HCT116 (cell line): ENCODE results near the gene PLK5. TPM values are rescaled to one million over a fixed set of nuclear protein-coding genes. Genes with fewer than 3 reads are reported as not detected.

Source experiments
- ATAC-seq: fragments of 200-7000 bp; cut with Tn5 transposase; 2 replicates; pipeline ENCODE4 v1.9.1; 2020; ENCODE audit warnings: mild to moderate bottlenecking, moderate library complexity
- BruUV-seq: library from RNA; stranded (reverse); fragments of 400-500 nt; replicated peaks from 2 replicates; lab custom pipeline; 2021; lab: Mats Ljungman, UMichigan
- CTCF ChIA-PET: fragments of 300-600 bp; sonication (Branson Sonifier 250); formaldehyde crosslinking; loops from one replicate; lab custom pipeline; 2021; ENCODE audit warnings: antibody characterized with exemption; lab: Charles Lee
- POLR2A ChIA-PET: fragments of 300-600, 350-600 bp; sonication (Branson Sonifier 250); formaldehyde crosslinking; loops from one replicate; lab custom pipeline; 2021; ENCODE audit warnings: antibody characterized with exemption; lab: Charles Lee
- RAD21 ChIA-PET, 2 experiments: fragments of 300-600 bp; sonication (Branson Sonifier 250); formaldehyde crosslinking; loops; one replicate each; lab custom pipeline; 2023; ENCODE audit warnings: low total read pairs in 2 of 2; ENCODE audit not compliant: uncharacterized antibody in 2 of 2, unreplicated experiment in 2 of 2, low non-redundant PET in 1 of 2; lab: Charles Lee
- DNase-seq: peaks from one replicate; pipeline ENCODE4 v3.0.0-alpha.2; 2010; ENCODE audit warnings: low read depth, low spot score
- H2AFZ ChIP-seq: fragments of 200-600 bp; shearing (Covaris generic), sonication (generic); 2 replicates; pipeline ENCODE4 v1.6.1; 2017; ENCODE audit warnings: low read depth, mixed run types, mixed read lengths, antibody characterized with exemption, low read length; ENCODE audit not compliant: poor library complexity, severe bottlenecking
- H3K27ac ChIP-seq: 2 replicates; pipeline ENCODE4 v1.5.1; 2012; ENCODE audit warnings: low read depth, low read length
- H3K27me3 ChIP-seq: fragments of 200-600 bp; sonication (generic); 2 replicates; pipeline ENCODE4 v1.6.1; 2016; ENCODE audit warnings: mixed run types, low read length, mixed read lengths; ENCODE audit not compliant: insufficient read depth
- H3K36me3 ChIP-seq, 2 experiments: fragments of 200-500 bp in 1 of 2; fragments of 200-600 bp in 1 of 2; sonication (Bioruptor generic) in 1 of 2; sonication (generic) in 1 of 2; 2 replicates each; pipeline versions ENCODE4 v1.5.1 to v1.6.1; 2014 to 2016; ENCODE audit warnings: low read length in 2 of 2, inconsistent platforms in 1 of 2, mixed read lengths in 1 of 2, mixed run types in 1 of 2; ENCODE audit not compliant: insufficient read depth in 2 of 2, control insufficient read depth in 1 of 2
- H3K4me1 ChIP-seq, 2 experiments: fragments of 200-600 bp in 1 of 2; sonication (generic) in 1 of 2; 2 replicates each; pipeline versions ENCODE4 v1.5.1 to v1.6.1; 2012 to 2017; ENCODE audit warnings: low read length in 2 of 2, inconsistent platforms in 1 of 2, mild to moderate bottlenecking in 1 of 2, mixed read lengths in 1 of 2, mixed run types in 1 of 2, moderate library complexity in 1 of 2; ENCODE audit not compliant: insufficient read depth in 2 of 2, control insufficient read depth in 1 of 2
- H3K4me2 ChIP-seq: fragments of 200-600 bp; sonication (generic); 2 replicates; pipeline ENCODE4 v1.6.1; 2017; ENCODE audit warnings: mixed run types, low read length, mixed read lengths
- H3K4me3 ChIP-seq, 2 experiments: fragments of 200-600 bp in 1 of 2; sonication (generic) in 1 of 2; replicated peaks in 1 of 2; 2 replicates each; pipeline ENCODE4 v1.5.1; 2011 to 2016; ENCODE audit warnings: low read length in 2 of 2, control low read depth in 1 of 2, low read depth in 1 of 2, mild to moderate bottlenecking in 1 of 2, mixed read lengths in 1 of 2, mixed run types in 1 of 2
- H3K79me2 ChIP-seq: fragments of 200-600 bp; sonication (generic); 2 replicates; pipeline ENCODE4 v1.6.1; 2017; ENCODE audit warnings: mild to moderate bottlenecking, mixed run types, low read length, moderate library complexity, mixed read lengths; ENCODE audit not compliant: insufficient read depth
- H3K9ac ChIP-seq: fragments of 200-600 bp; sonication (generic); 2 replicates; pipeline ENCODE4 v1.6.1; 2016; ENCODE audit warnings: low read length, mixed read lengths
- H3K9me2 ChIP-seq: fragments of 200-600 bp; sonication (generic), shearing (Covaris generic); 2 replicates; pipeline ENCODE4 v1.6.1; 2017; ENCODE audit warnings: mixed run types, mild to moderate bottlenecking, moderate library complexity; ENCODE audit not compliant: insufficient read depth
- H3K9me3 ChIP-seq, 2 experiments: fragments of 200-500 bp in 1 of 2; fragments of 200-600 bp in 1 of 2; sonication (Bioruptor generic) in 1 of 2; sonication (generic) in 1 of 2; 2 replicates each; pipeline ENCODE4 v1.6.1; 2014 to 2017; ENCODE audit warnings: low read length in 2 of 2, mixed read lengths in 2 of 2, inconsistent platforms in 1 of 2, low read depth in 1 of 2, mild to moderate bottlenecking in 1 of 2, mixed run types in 1 of 2, moderate library complexity in 1 of 2; ENCODE audit not compliant: control insufficient read depth in 1 of 2, insufficient read depth in 1 of 2
- H4K20me1 ChIP-seq: fragments of 200-600 bp; sonication (generic), shearing (Covaris generic); 2 replicates; pipeline ENCODE4 v1.6.1; 2017; ENCODE audit warnings: mixed run types, mild to moderate bottlenecking, moderate library complexity; ENCODE audit not compliant: insufficient read depth
- ATF3 ChIP-seq: IDR thresholded peaks from 2 replicates; pipeline ENCODE4 v1.6.1; 2012
- CTCF ChIP-seq, 3 experiments: fragments of 200-600 bp in 1 of 3; sonication (generic) in 1 of 3; IDR thresholded peaks in 2 of 3; conservative IDR thresholded peaks in 1 of 3; 2 replicates each; pipeline ENCODE4 v1.5.1; 2012 to 2017; ENCODE audit warnings: low read depth in 2 of 3, low read length in 2 of 3, antibody characterized with exemption in 1 of 3, borderline replicate concordance in 1 of 3, control low read depth in 1 of 3, mild to moderate bottlenecking in 1 of 3, mixed read lengths in 1 of 3, mixed run types in 1 of 3, moderate library complexity in 1 of 3; ENCODE audit not compliant: insufficient read depth in 1 of 3
- EGR1 ChIP-seq: IDR thresholded peaks from 2 replicates; pipeline ENCODE4 v1.6.1; 2012; ENCODE audit warnings: low read depth
- ELF1 ChIP-seq: IDR thresholded peaks from 2 replicates; pipeline ENCODE4 v1.6.1; 2012; ENCODE audit warnings: low read depth, borderline replicate concordance
- MAX ChIP-seq: IDR thresholded peaks from 2 replicates; pipeline ENCODE4 v1.6.1; 2012
- POLR2A ChIP-seq: IDR thresholded peaks from 2 replicates; pipeline ENCODE4 v1.7.0; 2011; ENCODE audit warnings: borderline replicate concordance; ENCODE audit not compliant: insufficient read depth, insufficient read length; ENCODE audit errors: extremely low read depth
- RAD21 ChIP-seq: IDR thresholded peaks from 2 replicates; pipeline ENCODE4 v1.6.1; 2012; ENCODE audit warnings: low read depth, mild to moderate bottlenecking
- REST ChIP-seq: IDR thresholded peaks from 2 replicates; pipeline ENCODE4 v1.6.1; 2012; ENCODE audit warnings: low read depth
- SIN3A ChIP-seq: IDR thresholded peaks from 2 replicates; pipeline ENCODE4 v1.6.1; 2012; ENCODE audit warnings: low read depth
- SP1 ChIP-seq: IDR thresholded peaks from 2 replicates; pipeline ENCODE4 v1.6.1; 2012; ENCODE audit warnings: low read depth
- TCF7L2 ChIP-seq: IDR thresholded peaks from 2 replicates; pipeline ENCODE4 v1.7.0; 2011; ENCODE audit warnings: borderline replicate concordance, inconsistent platforms; ENCODE audit not compliant: insufficient read depth, insufficient read length; ENCODE audit errors: extremely low read depth
- ZBTB33 ChIP-seq: IDR thresholded peaks from 2 replicates; pipeline ENCODE4 v1.6.1; 2011; ENCODE audit warnings: mild to moderate bottlenecking, low read length, moderate library complexity; ENCODE audit not compliant: insufficient replicate concordance; ENCODE audit errors: extremely low read depth
- ZNF274 ChIP-seq: fragments of 200-500 bp; sonication (Bioruptor generic); IDR thresholded peaks from 2 replicates; pipeline ENCODE4 v1.6.1; 2014; ENCODE audit warnings: mild to moderate bottlenecking, low read depth, low read length, inconsistent platforms
- intact Hi-C: fragments of 100-400 bp; cut with micrococcal nuclease; formaldehyde crosslinking; loops from 2 replicates; pipeline ENCODE4 v1.10.0; 2022
- total RNA-seq: library from RNA; stranded (reverse); gene quantifications from one replicate; pipeline ENCODE4 v1.2.1, GENCODE V29; 2021; ENCODE audit not compliant: unreplicated experiment

Gene PLK5
- total RNA-seq, 1 experiment from 2014 or later: not detected

GRCh38 chr19:1483979-1484428 is 39.9 kb upstream of the PLK5 start:
- Histone ChIP-seq H3K9ac (no peak overlapping the region), H3K9me2 (no peaks in the 10 kb centered on the region), H3K4me3 (no peak overlapping the region), H3K4me1 (peaks cover 0 to 10% of the 10 kb centered on the region in 2 experiments; a peak in 2 of 4 replicates), H4K20me1 (no peaks in the 10 kb centered on the region), H3K79me2 (no peaks in the 10 kb centered on the region), H3K9me3 (no peaks in the 10 kb centered on the region), H3K36me3 (no peaks in the 10 kb centered on the region), H3K27me3 (no peaks in the 10 kb centered on the region), H3K27ac (no peak overlapping the region), H2AFZ (no peak overlapping the region), H3K4me2 (no peak overlapping the region)
- DNase-seq (no peak), ATAC-seq (no peak)
- intact Hi-C loops: no loop called here
- POLR2A ChIA-PET: no interaction called here
- no TSS peak for BruUV-seq
- CTCF ChIA-PET: no interaction called here
- RAD21 ChIA-PET: no interaction called here
- TF ChIP-seq MAX (no peak), SIN3A (no peak), POLR2A (no peak), TCF7L2 (no peak), EGR1 (no peak), RAD21 (no peak), SP1 (no peak), ELF1 (no peak), REST (no peak), ZNF274 (no peak), ZBTB33 (no peak), ATF3 (no peak), CTCF (IDR thresholded peaks at IDR 0.05 in 2 of 3, conservative IDR thresholded peaks at IDR 0.05 in 1 of 3; ENCODE audit: borderline replicate concordance in 1 of 3, insufficient read depth in 1 of 3, low read depth in 2 of 3, low read length in 2 of 3) (no peak)
